Measurements from ENCODE around the gene CDYL2.

CDYL2 gene

DNA sequence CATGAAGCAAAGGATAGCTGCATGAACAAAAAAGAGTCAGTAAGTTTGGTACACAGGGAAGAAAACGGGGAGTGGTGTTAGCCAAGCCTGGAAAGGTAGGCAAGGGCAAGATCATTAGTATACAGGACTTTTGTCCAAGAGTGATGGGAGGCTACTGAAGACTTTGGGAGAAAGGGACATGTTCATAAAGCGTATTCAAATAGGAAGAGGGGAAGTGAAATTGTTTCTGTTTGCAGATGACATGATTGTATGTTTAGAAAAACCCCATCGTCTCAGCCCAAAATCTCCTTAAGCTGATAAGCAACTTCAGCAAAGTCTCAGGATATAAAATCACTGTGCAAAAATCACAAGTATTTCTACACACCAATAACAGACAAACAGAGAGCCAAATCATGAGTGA, 19.4 kb downstream of the CDYL2 start:
- H3K27me3 ChIP-seq (replicated peaks): no peaks in the 10 kb centered on the region
- no peaks in the 10 kb centered on the region for H3K36me3 ChIP-seq (replicated peaks)
- DNase-seq: no peak
- in situ Hi-C loops (cut with HindIII; ENCODE audit: low pct_ligation_motif_present, low sequenced_read_pairs): no loop called here
- no peak for TF ChIP-seq CTCF (IDR thresholded peaks at IDR 0.05; ENCODE audit: low read depth, low read length, missing control alignments)
- no peak overlapping the region for H3K4me3 ChIP-seq (ENCODE audit: low read depth, low read length)
- H3K27ac ChIP-seq: no peak overlapping the region

DNA sequence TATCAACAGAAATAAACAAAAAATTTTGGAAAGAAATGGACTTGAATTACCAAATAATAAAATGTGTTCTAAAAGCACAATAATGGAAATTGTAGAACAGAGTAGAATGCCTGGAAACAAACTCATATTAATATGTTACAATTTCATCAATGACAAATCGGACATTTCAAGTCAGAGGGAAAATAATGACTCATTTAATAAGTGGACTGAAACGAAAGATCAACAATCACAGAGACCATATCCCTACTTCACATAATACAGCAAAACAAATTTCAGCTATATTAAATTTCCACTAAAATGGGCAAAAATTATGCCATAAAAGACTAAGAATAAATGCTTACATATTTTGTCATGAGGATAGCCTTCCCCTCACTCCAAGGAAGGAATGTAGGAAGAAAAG, 25.7 kb downstream of the CDYL2 start:
- Histone ChIP-seq H3K27ac (no peak overlapping the region), H3K4me3 (ENCODE audit: low read depth, low read length) (no peak overlapping the region), H3K27me3 (replicated peaks) (no peaks in the 10 kb centered on the region), H3K36me3 (replicated peaks) (no peaks in the 10 kb centered on the region)
- in situ Hi-C loops (cut with HindIII; ENCODE audit: low pct_ligation_motif_present, low sequenced_read_pairs): no loop called here
- no peak for TF ChIP-seq CTCF (IDR thresholded peaks at IDR 0.05; ENCODE audit: low read depth, low read length, missing control alignments)
- no peak for DNase-seq

GRCh38 chr16:80776856-80777255, 27.5 kb downstream of the CDYL2 start:
- Histone ChIP-seq H3K4me3 (ENCODE audit: low read depth, low read length) (no peak overlapping the region), H3K27me3 (replicated peaks) (no peaks in the 10 kb centered on the region), H3K27ac (no peak overlapping the region), H3K36me3 (replicated peaks) (no peaks in the 10 kb centered on the region)
- in situ Hi-C loops (cut with HindIII; ENCODE audit: low pct_ligation_motif_present, low sequenced_read_pairs): no loop called here
- no peak for DNase-seq
- no peak for TF ChIP-seq CTCF (IDR thresholded peaks at IDR 0.05; ENCODE audit: low read depth, low read length, missing control alignments)

DNA sequence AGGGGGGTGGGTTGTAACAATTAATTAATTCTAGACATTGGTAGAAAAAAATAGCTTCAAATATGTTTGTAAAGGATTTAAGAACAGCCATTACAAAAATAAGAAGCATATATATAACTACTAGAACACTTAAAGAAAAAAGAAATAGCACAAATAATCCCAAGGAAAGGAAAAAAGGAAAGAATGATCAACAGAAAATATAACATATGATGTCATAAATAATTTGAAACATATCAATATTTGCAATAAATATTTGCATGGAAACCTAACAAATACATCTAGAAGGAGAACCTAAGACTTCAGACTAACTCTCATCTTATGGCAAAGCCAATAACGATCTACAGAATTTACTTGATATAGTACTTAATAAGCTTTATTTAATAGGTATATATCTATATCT, 28.9 kb downstream of the CDYL2 start:
- Histone ChIP-seq H3K27ac (no peak overlapping the region), H3K4me3 (ENCODE audit: low read depth, low read length) (no peak overlapping the region), H3K36me3 (replicated peaks) (no peaks in the 10 kb centered on the region), H3K27me3 (replicated peaks) (no peaks in the 10 kb centered on the region)
- in situ Hi-C loops (cut with HindIII; ENCODE audit: low pct_ligation_motif_present, low sequenced_read_pairs): no loop called here
- TF ChIP-seq CTCF (IDR thresholded peaks at IDR 0.05; ENCODE audit: low read depth, low read length, missing control alignments): no peak
- DNase-seq: no peak

GRCh38 chr16:80766798-80767197, 37.6 kb downstream of the CDYL2 start:
- H3K36me3 ChIP-seq (replicated peaks): no peaks in the 10 kb centered on the region
- in situ Hi-C loops (cut with HindIII; ENCODE audit: low pct_ligation_motif_present, low sequenced_read_pairs): no loop called here
- DNase-seq: no peak
- no peaks in the 10 kb centered on the region for H3K27me3 ChIP-seq (replicated peaks)
- H3K27ac ChIP-seq: no peak overlapping the region
- TF ChIP-seq CTCF (IDR thresholded peaks at IDR 0.05; ENCODE audit: low read depth, low read length, missing control alignments): no peak
- no peak overlapping the region for H3K4me3 ChIP-seq (ENCODE audit: low read depth, low read length)

DNA sequence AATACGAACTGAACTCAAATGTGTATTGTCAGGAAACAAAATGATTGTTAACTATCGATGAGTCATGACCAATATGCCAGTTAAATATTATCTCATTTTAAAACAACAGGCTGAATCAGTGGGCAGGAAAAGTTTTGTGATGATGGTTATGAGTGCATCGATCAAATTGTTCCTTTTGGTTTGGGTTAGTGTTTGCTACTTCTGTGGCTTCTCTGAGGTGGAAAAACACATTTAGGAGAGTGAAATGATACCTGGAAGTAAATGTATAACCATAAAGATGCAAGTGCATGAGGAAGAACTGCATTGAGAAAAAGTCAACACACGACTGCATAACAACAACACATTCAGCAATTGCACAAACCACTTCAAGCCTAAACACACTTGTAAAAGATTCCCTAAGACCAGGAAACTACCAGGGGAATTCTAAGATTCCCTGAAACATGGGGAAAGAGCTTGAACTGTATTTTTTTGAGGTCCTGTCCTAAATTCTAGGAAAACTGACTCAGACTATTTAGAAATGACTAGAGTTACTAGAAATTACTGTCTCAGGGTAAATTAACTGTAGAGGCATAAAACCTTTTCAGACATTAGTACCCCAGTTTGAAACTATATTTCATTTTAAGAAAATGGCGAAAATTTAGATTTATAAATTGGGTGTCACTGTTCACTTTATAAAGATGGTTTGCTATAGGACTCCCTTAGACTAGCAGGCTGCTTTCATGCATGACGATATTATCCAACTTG, 44.8 kb downstream of the CDYL2 start:
- no peak for DNase-seq
- Histone ChIP-seq H3K36me3 (replicated peaks) (no peaks in the 10 kb centered on the region), H3K27ac (no peak overlapping the region), H3K27me3 (replicated peaks) (no peaks in the 10 kb centered on the region), H3K4me3 (ENCODE audit: low read depth, low read length) (no peak overlapping the region)
- in situ Hi-C loops (cut with HindIII; ENCODE audit: low pct_ligation_motif_present, low sequenced_read_pairs): no loop called here
- TF ChIP-seq CTCF (IDR thresholded peaks at IDR 0.05; ENCODE audit: low read depth, low read length, missing control alignments): no peak

Measured in brain microvascular endothelial cell (primary cell).